Measurements from ENCODE around the gene TRIM43. TPM values are rescaled to one million over a fixed set of nuclear protein-coding genes. Genes with fewer than 3 reads are reported as not detected.
"Not testable (repeated sequence)": the region's sequence is repeated elsewhere in the genome, so short reads cannot be mapped to it uniquely, and the experiment has no call there.

Gene TRIM43
- total RNA-seq, 1 donor from 2014 or later: not detected

- not testable (repeated sequence) for ATAC-seq
Measured at GRCh38 chr2:95641787-95642186, 50.0 kb downstream of the TRIM43 start.

- ATAC-seq: not testable (repeated sequence)
Measured at GRCh38 chr2:95642360-95642759, 50.6 kb downstream of the TRIM43 start.

GRCh38 chr2:95642951-95643350 is 51.1 kb downstream of the TRIM43 start:
- not testable (repeated sequence) for ATAC-seq

GRCh38 chr2:95645312-95645711 is 53.5 kb downstream of the TRIM43 start:
- not testable (repeated sequence) for ATAC-seq

GRCh38 chr2:95646274-95646994 is 54.6 kb downstream of the TRIM43 start:
- ATAC-seq: peak; percentile 18

GRCh38 chr2:95648894-95649544 is 57.2 kb downstream of the TRIM43 start:
- ATAC-seq: not testable (repeated sequence)

Other genes starting within 250 kb of the TRIM43 start
- gene FAHD2A, start 189.3 kb upstream of the TRIM43 start, total RNA-seq: 13.6 TPM
- not detected for gene TRIM43B, start 107.2 kb upstream of the TRIM43 start, total RNA-seq